Colon (tissue), 2 donors: Measurements from ENCODE around the gene ANKRD13B.

Experiments used
- FAIRE-seq: peaks from 2 replicates; lab custom pipeline; 2012; peaks lifted over from hg19 to GRCh38; lab: Jason Lieb, UNC
- donor health status: control.
- donor health status: control.

The ANKRD13B gene

DNA sequence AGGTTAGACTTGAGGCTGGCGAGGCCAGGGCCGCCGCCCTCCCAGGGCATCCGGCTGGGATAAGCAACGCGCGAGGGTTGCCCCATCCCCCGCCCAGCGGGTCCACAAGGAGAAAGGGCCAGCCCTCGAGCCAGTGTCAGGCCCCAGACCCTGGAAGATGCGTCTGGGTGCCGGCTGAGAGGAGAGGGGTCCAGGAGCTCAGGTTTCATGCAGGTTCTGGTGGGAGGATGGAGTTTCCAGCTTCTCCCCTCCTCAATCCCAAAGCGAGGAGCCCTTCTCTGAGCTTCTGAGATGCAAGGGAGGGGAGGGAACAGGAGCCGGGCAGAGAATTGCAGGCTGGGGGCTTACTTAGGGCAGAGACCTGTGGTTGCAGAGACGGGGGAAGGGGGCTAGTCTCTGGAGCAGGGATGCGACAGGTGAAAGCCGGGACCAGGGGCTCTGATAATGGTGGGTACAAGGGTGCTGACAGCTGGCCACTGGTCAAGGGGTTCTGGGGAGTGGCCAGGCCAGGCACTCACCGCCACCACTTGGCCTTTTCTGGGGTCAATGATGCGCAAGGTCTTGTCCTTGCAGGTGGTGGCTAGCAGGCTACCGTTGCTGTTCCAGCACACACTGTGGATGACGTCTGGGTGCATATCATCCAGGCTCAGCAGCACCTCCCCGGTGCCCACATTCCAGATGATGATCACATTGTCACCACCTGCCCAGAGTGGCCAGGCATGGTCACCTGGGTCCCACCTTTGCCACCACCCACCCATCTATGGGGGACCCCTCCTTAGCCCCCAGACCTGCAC, 25.5 kb downstream of the ANKRD13B start:
- FAIRE-seq: no peak

DNA sequence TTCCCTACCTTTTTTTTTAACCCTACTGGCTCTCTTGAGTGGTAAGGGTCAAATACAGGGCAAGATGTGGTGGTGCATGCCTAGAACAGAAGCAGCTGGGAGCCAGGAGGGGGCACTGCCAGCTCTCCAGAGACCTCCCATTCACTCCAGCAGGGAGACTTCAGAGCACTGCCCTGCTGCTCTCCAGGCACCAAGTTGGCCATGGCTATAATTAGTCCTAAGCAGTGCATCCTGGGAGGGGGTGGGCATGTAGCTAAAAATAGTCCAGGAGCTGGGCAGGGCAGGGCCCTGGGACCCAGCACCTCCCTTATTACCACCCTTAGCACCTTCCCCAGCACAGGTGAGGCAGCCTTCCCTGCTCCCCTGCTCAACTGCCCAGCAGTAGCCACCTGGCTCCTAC, 26.3 kb downstream of the ANKRD13B start:
- FAIRE-seq: no peak

DNA sequence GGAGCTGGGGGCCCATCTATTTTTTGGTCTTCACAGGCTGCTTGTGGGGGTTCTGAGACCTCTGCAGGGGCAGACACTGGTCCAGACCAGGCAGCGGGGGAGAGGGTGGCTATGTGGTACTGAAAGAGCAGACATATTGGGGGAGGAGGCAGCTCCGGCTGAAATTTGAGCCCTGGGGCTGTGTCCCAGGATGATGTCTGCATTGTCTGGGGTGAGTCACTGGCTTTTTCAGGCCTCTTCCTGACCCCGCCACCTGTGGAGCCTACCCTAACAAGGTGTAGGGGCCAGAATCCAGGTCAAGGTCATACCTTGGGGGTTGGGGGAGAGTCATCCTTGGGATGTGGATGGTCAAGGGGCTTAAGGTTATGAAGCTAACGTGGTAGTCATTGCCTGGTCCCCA, 27.3 kb downstream of the ANKRD13B start:
- FAIRE-seq: no peak

DNA sequence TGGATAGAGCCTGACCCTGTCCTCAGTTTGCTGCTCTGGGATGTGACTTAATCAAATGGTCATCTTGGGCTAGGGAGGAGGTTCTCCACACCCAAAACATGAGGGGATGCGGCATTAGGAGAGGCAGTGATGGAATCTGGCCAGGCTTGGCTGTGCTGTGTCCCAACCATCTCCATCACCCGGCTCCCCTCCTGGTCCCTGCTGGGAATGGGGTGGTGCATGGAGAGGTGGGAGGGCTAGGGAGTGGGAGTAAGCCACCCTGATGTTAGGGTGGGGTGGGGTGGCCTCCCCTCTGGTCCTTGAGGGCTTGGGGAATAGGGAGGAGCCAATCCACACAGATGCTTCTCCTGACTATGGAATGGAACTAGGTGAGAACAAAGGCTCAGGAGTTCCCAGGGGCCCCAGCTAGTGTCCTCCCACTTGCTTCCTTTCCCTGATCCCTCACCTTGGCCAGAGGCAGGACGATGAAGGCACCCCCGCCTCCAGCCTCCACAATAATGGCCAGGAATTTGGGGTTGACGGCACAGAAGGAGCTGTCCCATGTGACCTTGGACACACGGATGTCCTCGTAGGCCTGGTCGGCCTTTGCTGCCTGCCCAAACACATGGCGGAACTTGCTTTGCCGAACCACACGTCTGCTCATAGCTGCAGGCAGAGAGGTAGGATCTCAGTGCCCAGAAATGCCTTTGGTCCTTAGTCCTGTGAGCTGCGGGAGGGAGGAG, 28.0 kb downstream of the ANKRD13B start:
- FAIRE-seq: no peak

DNA sequence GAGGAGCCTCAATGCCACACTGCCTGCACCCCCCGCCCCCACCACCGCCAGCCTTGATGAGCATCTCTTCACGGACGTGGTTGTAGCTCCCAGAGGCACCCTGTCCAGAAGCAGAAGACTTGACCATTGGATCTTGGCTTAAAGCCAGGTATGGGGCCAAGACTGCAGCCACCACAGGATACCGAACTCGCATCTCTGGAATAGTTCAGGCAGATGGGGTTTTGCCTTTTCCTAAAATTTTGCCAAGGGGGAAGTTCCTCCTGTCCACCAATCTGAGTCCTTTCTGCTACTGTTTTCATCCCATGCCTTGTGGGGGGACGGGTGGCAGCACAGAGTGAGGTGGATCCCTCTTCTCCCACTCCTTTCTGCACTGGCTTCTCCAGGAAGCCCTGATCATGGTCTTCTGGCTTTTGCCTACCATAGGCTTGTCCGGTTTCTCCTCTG, 28.8 kb downstream of the ANKRD13B start:
- FAIRE-seq: no peak

DNA sequence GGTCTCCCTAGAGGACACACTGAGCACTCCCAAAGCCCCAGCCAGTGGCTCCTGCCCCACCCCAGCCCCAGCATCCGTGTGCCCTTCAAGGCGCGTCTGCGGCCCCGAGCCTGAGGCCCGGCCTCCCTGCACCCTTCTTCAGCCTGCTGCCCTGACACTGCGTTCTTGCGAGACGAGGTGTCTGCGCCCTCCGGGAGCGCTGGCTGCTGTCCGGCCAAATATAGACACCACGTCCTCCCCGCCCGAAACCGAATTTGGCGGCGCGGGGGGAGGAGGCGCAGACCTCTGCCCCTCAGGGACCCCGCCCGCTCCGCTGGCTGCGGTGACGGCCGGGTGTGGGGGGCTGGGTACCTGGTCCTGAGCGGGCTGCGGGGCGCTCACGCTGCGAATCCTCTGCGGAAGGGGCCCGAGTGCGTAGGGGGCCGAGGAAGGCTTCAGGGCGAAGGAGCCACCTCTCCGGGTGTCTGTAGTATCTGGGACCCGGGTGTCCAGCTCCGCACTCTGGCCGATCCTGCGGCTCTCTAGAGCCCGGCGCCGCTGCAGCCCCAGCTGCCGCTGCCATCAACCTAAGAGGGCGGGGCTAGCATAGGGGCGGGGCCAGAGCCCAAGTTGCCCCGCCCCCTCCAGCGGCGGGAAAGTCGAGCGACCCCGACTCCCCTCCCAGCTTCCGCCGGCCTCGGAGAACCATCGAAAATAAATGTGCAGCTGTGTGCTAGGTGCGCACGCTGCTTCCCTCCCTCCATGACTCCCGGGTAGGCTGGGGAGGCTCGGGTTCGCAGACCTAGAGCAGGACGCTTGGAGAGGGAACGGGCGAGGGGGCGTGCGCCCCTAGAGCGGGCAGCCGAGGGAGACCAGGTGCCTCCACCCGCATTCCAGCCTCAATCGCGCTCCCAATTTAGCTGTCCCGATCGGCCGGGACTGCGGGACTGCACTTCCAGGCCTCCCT, 29.7 kb downstream of the ANKRD13B start, which contains the start of gene CORO6:
CORO6 (minus strand) TSS at position 576 of the 946 bp plus-strand sequence. CDS start 1,491 bp downstream, outside the sequence.
- no peak for FAIRE-seq

DNA sequence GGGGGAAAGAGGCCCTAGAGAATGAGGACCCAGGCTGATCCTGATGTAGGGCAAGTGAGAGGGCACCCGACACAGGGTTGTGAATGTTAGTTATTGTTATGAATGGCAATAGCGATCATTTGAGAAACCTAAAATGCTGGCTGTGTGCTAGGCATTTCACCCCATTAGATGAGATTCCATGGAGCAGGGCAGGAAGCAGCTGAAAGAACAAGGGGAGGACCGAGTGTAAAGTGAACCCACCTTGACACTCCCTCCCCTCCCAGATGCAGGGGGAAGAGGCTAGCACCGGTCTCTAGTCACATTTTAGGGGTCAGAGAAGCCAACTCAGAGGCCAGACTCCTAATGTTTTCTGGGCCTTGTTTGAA, 30.3 kb downstream of the ANKRD13B start:
- no peak for FAIRE-seq

DNA sequence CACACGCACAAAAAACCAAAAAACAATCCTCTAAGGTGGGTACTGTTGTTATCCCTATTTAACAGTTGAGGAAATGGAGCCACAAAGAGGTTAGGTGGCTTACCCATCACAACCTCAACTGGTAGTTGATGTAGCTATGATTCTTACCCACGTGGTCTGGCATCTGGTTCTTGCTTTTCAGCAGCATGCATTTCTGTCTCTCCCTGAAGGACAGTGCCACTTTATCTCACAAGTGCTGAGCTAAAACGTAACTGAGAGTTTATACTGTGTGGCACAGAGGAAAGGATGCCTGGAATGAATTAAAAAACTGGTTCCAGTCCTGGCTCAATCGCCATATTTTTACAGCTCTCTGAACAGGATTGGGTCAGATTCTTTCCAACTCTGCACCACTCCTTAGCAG, 31.7 kb downstream of the ANKRD13B start:
- FAIRE-seq: no peak

DNA sequence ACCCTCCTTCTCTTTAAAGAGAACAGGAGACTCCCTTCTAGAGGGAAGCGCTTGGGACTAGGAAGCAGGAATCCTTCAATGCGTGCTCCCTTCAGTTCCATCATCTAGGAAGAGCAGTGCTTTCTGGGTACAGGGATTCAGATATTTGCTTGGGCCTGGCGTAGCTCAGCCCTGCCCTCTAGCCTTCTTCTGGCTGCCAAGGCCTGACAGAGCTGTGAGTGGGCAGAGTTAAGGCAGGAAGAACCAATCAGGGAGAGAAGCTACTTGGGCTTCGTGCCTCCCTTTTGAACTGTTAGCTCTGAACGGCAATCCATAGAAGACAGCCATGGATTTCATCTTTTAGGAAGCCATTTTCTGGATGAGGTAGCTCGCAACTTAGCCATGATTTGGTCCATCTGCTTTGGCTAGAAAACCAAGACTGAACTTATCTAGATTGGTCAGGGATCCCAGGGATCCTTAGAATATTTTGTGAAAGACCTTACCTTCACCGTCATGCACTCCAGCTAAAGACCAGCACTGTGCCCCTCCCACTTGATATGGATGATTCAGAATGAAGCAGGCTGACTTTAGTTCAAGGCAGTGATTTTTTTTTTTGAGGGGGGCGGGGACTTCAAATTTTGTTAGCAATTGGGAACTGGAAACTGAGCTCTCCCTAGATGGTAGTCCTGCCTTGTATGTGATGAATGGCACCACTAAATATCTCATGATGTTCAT, 32.3 kb downstream of the ANKRD13B start:
- FAIRE-seq: no peak

DNA sequence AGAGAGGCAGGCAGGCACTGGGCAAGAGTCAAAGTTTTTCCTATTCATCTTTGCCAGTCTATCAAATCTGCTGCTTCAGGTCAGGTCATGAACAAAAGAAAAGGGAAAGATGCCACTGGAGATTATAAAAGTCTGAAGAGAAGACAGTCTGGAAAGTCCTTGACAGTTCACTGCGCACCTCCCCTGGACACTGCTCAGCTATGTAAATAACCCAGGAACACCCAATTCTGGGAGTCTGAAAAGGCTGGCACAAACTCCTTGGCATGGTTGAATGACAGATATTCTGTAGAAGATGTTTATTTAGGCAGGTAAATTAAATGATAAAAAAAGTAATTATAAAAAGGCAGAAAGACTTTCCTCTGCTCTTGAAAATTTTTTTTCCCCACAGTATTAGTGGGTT, 35.0 kb downstream of the ANKRD13B start:
- no peak for FAIRE-seq

DNA sequence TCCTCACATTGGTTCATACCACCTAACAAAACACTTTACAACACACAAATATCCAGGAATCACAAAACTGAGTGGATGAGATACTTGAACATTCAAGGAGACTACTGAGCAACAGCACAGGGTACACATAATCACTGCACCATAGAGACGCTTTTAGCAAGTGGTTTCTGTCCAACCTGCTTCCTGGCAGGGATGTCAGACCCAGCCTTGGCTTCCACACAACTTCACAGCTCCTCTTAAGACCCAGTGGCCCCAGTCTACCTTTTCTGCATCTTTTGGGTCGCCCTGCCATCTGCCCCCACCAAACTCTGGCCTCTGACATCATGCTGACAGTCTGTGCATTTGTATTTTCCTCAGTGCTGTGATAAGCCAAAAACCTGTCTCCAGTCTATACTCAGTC, 35.7 kb downstream of the ANKRD13B start:
- FAIRE-seq: no peak

DNA sequence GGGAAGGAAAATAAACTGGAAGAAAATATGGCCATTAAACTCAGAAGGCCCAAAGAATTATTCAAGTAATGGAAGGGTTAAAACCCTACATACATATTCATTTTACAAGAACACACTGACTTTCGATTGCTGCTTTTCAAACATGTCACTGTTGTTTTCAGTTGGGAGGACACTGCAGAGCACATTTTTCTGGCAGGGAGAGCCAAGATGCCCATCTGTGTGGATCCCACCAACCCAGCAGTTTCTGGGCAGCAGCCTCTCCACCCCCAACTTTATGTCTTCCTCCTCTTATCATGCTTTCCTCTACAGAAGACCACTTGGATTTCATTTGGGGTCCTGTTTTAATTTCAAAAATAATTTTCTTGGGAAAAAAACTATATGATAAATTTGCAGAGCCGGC, 36.9 kb downstream of the ANKRD13B start:
- no peak for FAIRE-seq

DNA sequence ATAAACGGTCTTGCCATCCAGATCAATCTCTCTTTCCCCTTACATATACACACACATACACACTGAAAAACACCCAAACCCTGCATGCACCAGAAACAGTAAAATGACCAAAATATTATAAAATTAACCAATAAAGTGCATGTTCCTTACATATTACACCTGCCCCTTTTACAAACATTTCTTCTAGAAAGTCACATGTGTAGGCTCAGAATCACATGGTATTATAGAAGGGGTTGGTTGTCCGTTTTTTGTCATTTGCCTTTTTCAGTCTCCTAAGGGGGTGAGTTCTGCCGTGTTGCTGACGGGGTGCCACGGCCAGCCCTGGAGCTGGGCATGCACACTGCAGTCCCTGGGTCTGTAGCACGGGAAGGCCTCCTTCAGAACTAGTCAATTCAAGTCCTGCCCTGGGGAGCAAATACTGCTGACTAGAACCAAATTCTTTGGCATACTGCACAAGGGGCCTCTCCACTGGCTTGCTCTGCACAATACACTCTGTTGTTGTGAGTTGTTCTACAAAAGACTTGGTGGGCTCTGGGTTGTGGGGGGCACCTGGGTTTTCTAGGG, 37.8 kb downstream of the ANKRD13B start:
- no peak for FAIRE-seq

DNA sequence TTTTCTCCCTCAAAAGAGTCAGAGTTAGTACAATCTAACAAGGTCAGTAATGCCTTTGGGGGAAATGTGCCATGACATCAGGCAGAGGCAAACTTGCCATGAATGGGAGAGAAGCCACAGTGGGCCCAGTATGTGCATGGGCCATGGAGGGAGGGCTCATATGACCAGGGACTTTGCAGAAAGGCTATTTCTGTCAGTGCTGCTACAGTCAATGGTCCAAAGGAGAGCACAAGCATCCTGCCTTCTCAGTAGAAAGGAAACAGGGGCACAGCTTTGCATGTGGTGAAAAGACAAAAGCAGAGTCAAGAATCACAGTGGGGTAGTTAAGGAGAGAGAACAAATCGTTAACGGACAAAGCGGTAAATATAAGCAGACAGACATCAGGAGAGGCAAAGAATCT, 41.0 kb downstream of the ANKRD13B start:
- FAIRE-seq: no peak

DNA sequence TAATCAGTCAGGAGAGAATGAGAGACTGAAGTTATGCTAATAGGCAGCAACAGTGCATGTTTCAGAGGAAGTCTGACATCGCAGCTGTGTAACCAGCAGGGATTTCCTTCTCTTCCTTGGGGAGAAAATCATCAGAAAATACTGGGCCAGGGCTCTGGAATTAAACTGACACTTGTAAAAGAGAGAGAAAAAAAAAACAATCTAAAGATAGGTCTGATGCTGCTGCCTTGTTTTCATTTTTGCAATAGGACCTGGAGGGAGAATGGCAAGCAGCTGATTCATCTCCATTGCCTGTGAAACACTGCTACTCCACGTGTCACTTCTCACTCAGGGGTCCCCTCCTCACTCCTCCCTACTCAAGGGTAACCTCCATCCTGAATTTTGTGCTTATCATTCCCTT, 47.5 kb downstream of the ANKRD13B start:
- no peak for FAIRE-seq

DNA sequence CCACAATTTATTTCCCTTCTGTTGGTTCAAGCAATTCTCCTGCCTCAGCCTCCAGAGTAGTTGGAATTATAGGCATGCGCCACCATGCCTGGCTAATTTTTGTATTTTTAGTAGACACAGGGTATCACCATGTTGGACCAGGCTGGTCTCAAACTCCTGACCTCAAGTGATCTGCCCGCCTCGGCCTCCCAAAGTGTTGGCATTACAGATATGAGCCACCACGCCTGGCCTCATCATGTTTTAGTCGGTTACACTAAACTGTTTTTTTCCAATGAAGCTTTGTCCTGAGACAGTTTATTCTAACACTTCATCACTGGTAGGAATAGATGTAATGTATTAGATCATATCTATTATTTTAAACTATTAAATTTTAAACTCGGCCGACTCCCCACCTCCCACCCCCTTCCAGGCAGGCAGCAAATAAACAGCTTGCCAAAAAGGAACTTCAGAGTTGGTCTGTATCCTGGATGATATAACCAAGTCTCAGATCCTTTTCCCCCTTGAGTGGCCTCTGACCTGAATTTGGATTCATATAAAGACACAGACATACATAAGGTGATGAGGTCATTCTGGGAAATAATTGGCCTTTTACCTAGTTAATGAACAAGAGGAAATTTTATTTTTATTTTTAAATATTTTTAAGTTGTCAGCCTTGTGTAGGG, 48.2 kb downstream of the ANKRD13B start:
- FAIRE-seq: no peak

DNA sequence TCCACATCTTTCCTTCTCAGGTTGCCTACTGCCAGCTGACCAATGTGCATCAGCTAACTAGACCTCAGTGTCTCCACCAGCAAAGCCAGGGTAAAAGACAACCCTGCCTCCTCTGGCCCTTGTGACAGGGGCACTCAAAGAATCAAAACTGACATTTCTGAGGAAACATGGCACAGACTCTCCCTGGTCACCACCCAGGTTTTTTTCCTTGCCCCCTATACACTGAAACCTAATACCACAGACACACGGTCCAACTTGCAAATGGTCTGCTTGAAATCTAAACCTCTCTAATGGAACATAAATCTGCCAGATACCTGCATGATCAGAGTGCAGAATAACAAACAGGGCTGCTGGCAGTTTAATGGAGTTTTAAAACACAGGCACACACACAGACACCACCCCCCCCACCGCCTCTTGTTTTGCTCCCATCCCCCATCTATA, 49.3 kb downstream of the ANKRD13B start:
- no peak for FAIRE-seq

DNA sequence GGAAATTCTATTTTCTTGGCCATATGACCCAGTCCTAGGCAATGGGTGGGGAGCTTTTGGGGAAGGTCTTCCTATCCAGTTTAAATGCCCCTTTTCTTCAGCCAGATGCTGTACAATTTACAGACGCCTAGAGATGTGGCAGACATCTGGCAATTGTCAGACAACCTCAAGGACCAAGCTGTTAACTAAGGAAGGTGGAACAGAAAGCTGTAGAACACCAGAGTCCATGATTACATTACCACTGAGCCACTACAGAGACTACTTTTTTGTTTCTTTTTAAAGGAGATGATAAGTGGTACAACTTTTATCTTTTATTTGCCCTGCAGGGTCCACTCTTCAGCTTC, 50.9 kb downstream of the ANKRD13B start:
- FAIRE-seq: no peak

DNA sequence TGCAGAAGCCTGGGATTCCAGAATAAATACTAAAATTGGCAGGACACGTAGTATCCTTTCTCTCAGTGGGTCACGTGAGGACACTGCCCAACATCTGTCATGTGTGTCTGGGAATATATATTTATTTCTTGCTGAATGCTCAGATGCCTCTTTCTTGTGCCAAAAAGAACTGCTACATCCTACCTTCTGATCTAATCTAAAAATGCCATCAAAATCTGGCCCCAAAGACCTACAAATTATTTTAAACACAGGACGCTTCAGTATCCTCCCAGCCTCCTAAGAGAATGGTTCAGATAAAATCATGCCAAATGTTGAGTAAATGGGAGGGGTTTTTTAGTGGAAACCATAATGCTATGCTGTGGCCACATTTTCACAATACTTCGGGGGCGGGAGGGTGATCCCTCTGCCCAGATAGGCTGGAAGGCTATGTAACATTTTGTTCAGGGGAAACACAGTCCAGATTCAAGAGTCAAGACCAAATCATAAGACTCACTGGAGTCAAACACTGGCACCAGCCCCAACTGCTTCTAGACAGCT, 52.7 kb downstream of the ANKRD13B start:
- FAIRE-seq: no peak

DNA sequence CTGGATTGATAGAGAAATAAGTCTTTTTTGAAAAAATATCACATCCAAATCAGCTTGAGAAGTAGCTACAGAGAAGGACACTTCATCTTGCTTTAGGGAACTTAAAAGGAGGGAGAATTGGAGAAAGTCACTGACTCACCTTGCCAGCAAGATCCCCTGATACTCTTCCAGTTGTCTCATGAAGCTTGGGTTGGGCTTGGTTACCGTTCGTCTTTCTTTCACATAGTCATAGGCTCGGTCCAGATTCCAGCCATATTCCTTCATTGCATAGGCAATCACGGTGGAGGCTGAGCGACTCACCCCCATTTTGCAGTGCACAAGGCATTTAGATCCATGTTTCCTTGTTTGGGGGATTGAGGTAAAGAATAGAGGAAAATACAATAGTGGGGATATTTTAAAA, 55.1 kb downstream of the ANKRD13B start:
- no peak for FAIRE-seq

DNA sequence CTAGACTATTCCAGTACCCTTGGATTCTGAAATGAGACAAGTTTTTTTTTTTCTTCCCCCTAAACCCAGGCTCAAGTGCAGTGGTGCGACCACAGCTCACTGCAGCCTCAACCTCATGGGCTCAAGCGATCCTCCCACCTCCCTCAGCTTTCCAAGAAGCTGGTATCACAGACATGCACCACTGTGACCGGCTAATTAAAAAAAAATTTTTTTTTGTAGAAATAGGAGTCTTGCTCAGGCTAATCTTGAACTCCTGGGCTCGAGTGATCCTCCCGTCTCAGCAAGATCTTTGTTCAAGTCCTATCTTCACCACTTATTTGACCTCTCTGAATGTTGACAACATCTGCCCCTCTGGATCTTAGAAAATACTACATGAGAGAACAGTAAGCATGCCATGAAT, 56.4 kb downstream of the ANKRD13B start:
- no peak for FAIRE-seq
